Suprapubic skin (tissue), 4 donors: ENCODE results near the gene GPR35.

Source experiments
- EP300 ChIP-seq: sonication (generic); formaldehyde crosslinking; IDR thresholded peaks from one replicate; pipeline ENCODE4 v1.6.1; 2017; ENCODE audit warnings: antibody characterized with exemption
- POLR2A ChIP-seq, 2 donors: fragments of 450-650 bp; IDR thresholded peaks; one replicate each; pipeline ENCODE4 v1.6.1; 2017; ENCODE audit warnings: antibody characterized with exemption in 2 of 2, mild to moderate bottlenecking in 2 of 2, moderate library complexity in 2 of 2
- POLR2AphosphoS5 ChIP-seq, 3 donors: sonication (generic); formaldehyde crosslinking; IDR thresholded peaks; one replicate each; pipeline ENCODE4 v1.6.1; 2017; ENCODE audit warnings: antibody characterized with exemption in 3 of 3
- TF ChIP-seq, protein P1 (sequence below), 2 donors: fragments of 200-600 bp in 1 of 2; fragments of 450-650 bp in 1 of 2; sonication (generic) in 1 of 2; IDR thresholded peaks; one replicate each; pipeline ENCODE4 v1.5.1; 2016 to 2019; ENCODE audit warnings: antibody characterized with exemption in 2 of 2, mild to moderate bottlenecking in 1 of 2, moderate library complexity in 1 of 2

DNA sequence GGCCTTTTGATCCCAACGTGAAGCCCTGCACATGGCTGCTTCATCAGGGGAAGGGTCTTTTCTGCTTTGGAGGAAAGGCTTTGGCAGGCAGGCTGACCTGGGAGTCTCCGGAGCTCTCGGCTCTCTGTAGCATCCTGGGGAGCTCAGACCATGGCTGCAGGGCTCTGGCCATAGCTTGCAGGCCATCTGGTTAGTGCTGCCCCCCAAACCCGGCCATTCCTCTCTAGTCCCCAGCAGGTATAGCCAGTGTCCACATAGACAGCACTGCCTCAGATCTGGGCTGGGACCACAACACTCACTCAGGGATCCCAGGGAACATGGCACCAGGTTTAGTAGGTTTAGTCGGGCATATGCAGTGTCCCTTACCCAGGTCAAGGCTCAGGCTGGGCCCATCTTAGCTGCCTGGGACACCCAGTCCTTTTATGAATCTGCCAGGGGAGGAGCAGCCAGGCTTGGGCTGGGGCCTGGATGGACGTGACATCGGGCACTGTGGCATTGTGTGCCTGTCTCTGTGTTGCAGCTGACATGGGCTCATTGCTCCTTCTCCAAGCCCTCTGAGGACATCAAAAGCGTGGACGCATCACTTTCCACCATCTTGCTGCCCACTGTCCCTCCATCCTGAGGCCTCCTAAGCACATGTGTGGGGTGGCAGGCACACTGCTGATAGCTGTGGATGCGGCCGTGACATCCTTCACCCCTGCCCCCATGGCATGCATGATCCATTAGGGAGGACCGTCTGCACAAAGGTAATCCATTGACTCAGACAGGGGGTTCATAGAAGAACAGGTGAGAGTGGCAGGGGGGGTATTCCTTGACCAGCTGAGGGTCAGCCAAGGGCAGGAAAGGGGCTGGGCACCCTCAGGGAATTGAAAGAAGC is 19.2 kb upstream of the GPR35 start:
- TF ChIP-seq, protein P1, sequence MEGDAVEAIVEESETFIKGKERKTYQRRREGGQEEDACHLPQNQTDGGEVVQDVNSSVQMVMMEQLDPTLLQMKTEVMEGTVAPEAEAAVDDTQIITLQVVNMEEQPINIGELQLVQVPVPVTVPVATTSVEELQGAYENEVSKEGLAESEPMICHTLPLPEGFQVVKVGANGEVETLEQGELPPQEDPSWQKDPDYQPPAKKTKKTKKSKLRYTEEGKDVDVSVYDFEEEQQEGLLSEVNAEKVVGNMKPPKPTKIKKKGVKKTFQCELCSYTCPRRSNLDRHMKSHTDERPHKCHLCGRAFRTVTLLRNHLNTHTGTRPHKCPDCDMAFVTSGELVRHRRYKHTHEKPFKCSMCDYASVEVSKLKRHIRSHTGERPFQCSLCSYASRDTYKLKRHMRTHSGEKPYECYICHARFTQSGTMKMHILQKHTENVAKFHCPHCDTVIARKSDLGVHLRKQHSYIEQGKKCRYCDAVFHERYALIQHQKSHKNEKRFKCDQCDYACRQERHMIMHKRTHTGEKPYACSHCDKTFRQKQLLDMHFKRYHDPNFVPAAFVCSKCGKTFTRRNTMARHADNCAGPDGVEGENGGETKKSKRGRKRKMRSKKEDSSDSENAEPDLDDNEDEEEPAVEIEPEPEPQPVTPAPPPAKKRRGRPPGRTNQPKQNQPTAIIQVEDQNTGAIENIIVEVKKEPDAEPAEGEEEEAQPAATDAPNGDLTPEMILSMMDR (IDR thresholded peaks at IDR 0.05): no peak
- TF ChIP-seq POLR2A (IDR thresholded peaks at IDR 0.05): no peak
- no peak for TF ChIP-seq POLR2AphosphoS5 (IDR thresholded peaks at IDR 0.05)
- TF ChIP-seq EP300: no peak
